B cell (primary cell): ENCODE measurements around the gene ACOXL.

Experiments
- CTCF ChIP-seq: fragments of 200-600 bp; IDR thresholded peaks from one replicate; pipeline ENCODE4 v1.8.0; 2022; ENCODE audit warnings: antibody characterized with exemption, mild to moderate bottlenecking
- EZH2 ChIP-seq: IDR thresholded peaks from 2 replicates; pipeline ENCODE4 v1.6.1; 2012; ENCODE audit warnings: borderline replicate concordance, low read depth, mild to moderate bottlenecking, moderate library complexity, low read length; ENCODE audit not compliant: insufficient read depth, poor library complexity, severe bottlenecking

- no peak for TF ChIP-seq CTCF
- TF ChIP-seq EZH2, result no peak
Measured at GRCh38 chr2:110832740-110833139, 100.4 kb downstream of the ACOXL start.
